Left ventricle myocardium inferior (tissue), 1 donor: ENCODE results near the gene GBA3. TPM values are rescaled to one million over a fixed set of nuclear protein-coding genes. Genes with fewer than 3 reads are reported as not detected.

ENCODE experiments used
- DNase-seq: peaks from one replicate; pipeline ENCODE4 v3.0.0-alpha.2; 2020
- H3K27ac ChIP-seq: fragments of 200-600 bp; replicated peaks from 2 replicates; pipeline ENCODE4 v1.8.0; 2021
- H3K27me3 ChIP-seq: fragments of 200-600 bp; 2 replicates; pipeline ENCODE4 v1.8.0; 2021; ENCODE audit warnings: low read depth
- H3K36me3 ChIP-seq: fragments of 200-600 bp; 2 replicates; pipeline ENCODE4 v1.8.0; 2021
- H3K4me1 ChIP-seq: fragments of 200-600 bp; 2 replicates; pipeline ENCODE4 v1.8.0; 2021
- H3K4me3 ChIP-seq: fragments of 200-600 bp; 2 replicates; pipeline ENCODE4 v1.8.0; 2021; ENCODE audit warnings: mild to moderate bottlenecking, moderate library complexity
- H3K9me3 ChIP-seq: fragments of 200-600 bp; replicated peaks from 2 replicates; pipeline ENCODE4 v1.8.0; 2021
- CTCF ChIP-seq: fragments of 200-600 bp; IDR thresholded peaks from 2 replicates; pipeline ENCODE4 v1.8.0; 2021; ENCODE audit warnings: antibody characterized with exemption, mild to moderate bottlenecking, borderline replicate concordance
- intact Hi-C: fragments of 100-400 bp; cut with micrococcal nuclease; formaldehyde crosslinking; loops from one replicate; pipeline ENCODE4 v1.11.0; 2022
- long read RNA-seq: library from polyadenylated mRNA; unstranded; transcript quantifications from one replicate; pipeline ENCODE4 v2.0.0, GENCODE V29; 2021
- total RNA-seq: library from RNA; stranded (reverse); fragmentation: NEBNext Ultra II Directional; extraction: Animal tissue kit (Norgen Biotek cat#: 25700); gene quantifications from one replicate; pipeline ENCODE4 v1.2.1, GENCODE V29; 2021
- donor health status: DM: no; HTN: yes; CAD: no; lungs with severe emphysema.

The GBA3 gene
- total RNA-seq, result not detected
- long read RNA-seq, result 0 reads

- no peaks in the 10 kb centered on the region for H3K9me3 ChIP-seq
- no peak for TF ChIP-seq CTCF
- H3K27me3 ChIP-seq, result peaks cover 10% of the 10 kb centered on the region
- no peak for DNase-seq
- no peak within 1 kb of the TSS for H3K27ac ChIP-seq
- no peak within 1 kb of the TSS for H3K4me3 ChIP-seq
- H3K4me1 ChIP-seq, result no peaks in the 10 kb centered on the region
- H3K36me3 ChIP-seq, result no peaks in the 10 kb centered on the region
- intact Hi-C loops, result loop anchor here (10.0 kb wide), 1 partner anchor 898 kb away; no protein-coding TSS in a partner anchor
Measured at GRCh38 chr4:22692736-22693135, at the start of gene GBA3. GBA3 (plus strand) TSS chr4:22692937.

GRCh38 chr4:22643952-22644351 lies 48.8 kb upstream of the GBA3 start:
- Histone ChIP-seq H3K36me3 (no peaks in the 10 kb centered on the region), H3K27me3 (no peaks in the 10 kb centered on the region), H3K27ac (no peak overlapping the region), H3K4me3 (no peak overlapping the region), H3K9me3 (peaks cover 25% of the 10 kb centered on the region), H3K4me1 (no peaks in the 10 kb centered on the region)
- TF ChIP-seq CTCF, result no peak
- DNase-seq, result no peak
- intact Hi-C loops, result no loop called here

DNA sequence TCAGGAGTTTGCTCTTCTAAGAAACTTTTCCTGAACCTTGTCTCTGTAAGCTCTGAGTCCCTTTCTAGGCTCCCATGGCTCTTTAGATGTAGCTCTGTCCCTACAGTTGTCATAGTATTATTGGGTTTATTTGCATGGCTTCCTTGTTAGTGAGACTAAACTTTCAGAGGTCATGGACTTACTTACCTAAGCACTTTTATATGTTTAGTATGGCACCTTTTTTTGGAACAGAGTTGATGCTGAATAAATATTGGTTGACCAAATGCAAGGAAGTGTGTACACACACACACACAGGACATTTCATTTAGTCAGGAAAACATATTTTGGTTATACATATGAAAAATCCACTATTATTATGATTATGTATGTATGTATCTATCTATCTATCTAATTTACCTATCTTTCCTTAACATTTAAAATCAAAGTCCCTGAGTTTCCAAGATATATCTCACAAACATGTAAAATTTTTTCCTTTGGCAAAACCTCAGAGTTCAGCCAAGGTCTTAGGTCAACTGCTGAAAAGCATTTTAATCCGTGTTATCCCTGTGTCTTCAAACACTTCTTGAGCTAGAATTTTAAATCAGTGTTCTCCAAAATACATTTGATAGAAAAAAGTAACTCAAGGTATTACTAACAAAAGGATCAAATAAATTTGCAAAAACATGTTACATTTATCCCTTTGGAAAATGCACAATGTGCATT lies 47.1 kb upstream of the GBA3 start:
- Histone ChIP-seq H3K4me1 (no peaks in the 10 kb centered on the region), H3K4me3 (no peak overlapping the region), H3K27me3 (no peaks in the 10 kb centered on the region), H3K27ac (no peak overlapping the region), H3K36me3 (no peaks in the 10 kb centered on the region), H3K9me3 (peaks cover 8% of the 10 kb centered on the region)
- TF ChIP-seq CTCF, result no peak
- DNase-seq, result no peak
- intact Hi-C loops, result no loop called here

DNA sequence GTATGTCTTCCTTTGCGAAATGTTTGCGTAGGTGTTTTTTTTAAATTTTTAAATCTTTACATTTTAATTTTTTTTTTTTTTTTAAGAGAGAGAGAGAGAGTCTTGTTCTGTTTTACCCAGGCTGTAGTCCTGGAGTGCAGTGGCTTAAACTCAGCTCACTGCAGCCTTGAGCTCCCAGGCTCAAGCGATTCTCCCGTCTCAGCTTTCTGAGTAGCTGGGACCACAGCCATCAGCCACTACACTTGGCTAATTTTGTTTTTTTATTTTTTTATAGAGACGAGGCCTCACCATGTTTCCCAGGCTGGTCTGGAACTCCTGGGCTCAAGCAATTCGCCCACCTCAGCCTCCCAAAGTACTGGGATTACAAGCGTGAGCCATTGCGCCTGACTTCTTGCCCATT lies 43.7 kb upstream of the GBA3 start:
- Histone ChIP-seq H3K4me1 (no peaks in the 10 kb centered on the region), H3K9me3 (no peaks in the 10 kb centered on the region), H3K27ac (no peak overlapping the region), H3K36me3 (no peaks in the 10 kb centered on the region), H3K27me3 (no peaks in the 10 kb centered on the region), H3K4me3 (no peak overlapping the region)
- DNase-seq, result no peak
- intact Hi-C loops, result no loop called here
- TF ChIP-seq CTCF, result no peak

- Histone ChIP-seq H3K4me1 (no peaks in the 10 kb centered on the region), H3K36me3 (no peaks in the 10 kb centered on the region), H3K27me3 (no peaks in the 10 kb centered on the region), H3K4me3 (no peak overlapping the region), H3K27ac (no peak overlapping the region), H3K9me3 (no peaks in the 10 kb centered on the region)
- no peak for DNase-seq
- intact Hi-C loops, result no loop called here
- TF ChIP-seq CTCF, result no peak
Measured at GRCh38 chr4:22650771-22651170, 42.0 kb upstream of the GBA3 start.
